ENCODE data around the gene CDH22. TPM values are rescaled to one million over a fixed set of nuclear protein-coding genes. Genes with fewer than 3 reads are reported as not detected.

CDH22 gene
- total and polyA plus RNA-seq, 10 donors: not detected

- peak overlapping the region; percentile 30 to 73 (median 50) for H3K4me3 ChIP-seq
- TF ChIP-seq CTCF (IDR thresholded peaks at IDR 0.05 in 8 of 11, conservative IDR thresholded peaks at IDR 0.05 in 3 of 11) (no peak), POLR2A (IDR thresholded peaks at IDR 0.05) (no peak), POLR2AphosphoS5 (IDR thresholded peaks at IDR 0.05) (no peak)
- intact Hi-C loops (cut with DNase I; ENCODE audit: low total_unique reads): loop anchor here (5.0 kb wide), 1 partner anchor 176 kb away; no protein-coding TSS in a partner anchor
- no peak overlapping the region for H3K27ac ChIP-seq
- WGBS, 5 donors: 0 to 1% (median 0%) methylated on average over 4 to 35 of the region's 35 CpGs; no CpG with 5 or more reads in 1 of the 5 donors
- DNase-seq: no peak
- H3K4me1 ChIP-seq: peaks cover 9 to 36% (median 30%) of the 10 kb centered on the region in 6 donors
- H3K9me3 ChIP-seq: no peaks in the 10 kb centered on the region
- peaks cover 7 to 100% (median 63%) of the 10 kb centered on the region in 7 donors for H3K27me3 ChIP-seq (replicated peaks in 1 of 7)
- H3K36me3 ChIP-seq: no peaks in the 10 kb centered on the region
Measured at GRCh38 chr20:46307999-46308257, 370 bp downstream of the CDH22 start.

GRCh38 chr20:46307139-46307998, 929 bp downstream of the CDH22 start:
- intact Hi-C loops (cut with DNase I; ENCODE audit: low total_unique reads): loop anchor here (5.0 kb wide), 1 partner anchor 175 kb away; no protein-coding TSS in a partner anchor
- H3K27me3 ChIP-seq (replicated peaks in 1 of 7): peaks cover 3 to 100% (median 57%) of the 10 kb centered on the region in 7 donors
- 1 to 17% (median 1%) methylated on average over 2 to 90 of the region's 90 CpGs for WGBS, 5 donors
- TF ChIP-seq POLR2AphosphoS5 (IDR thresholded peaks at IDR 0.05) (peak in 2 of 3 donors; percentile 21 to 33), POLR2A (IDR thresholded peaks at IDR 0.05) (no peak), CTCF (IDR thresholded peaks at IDR 0.05 in 8 of 11, conservative IDR thresholded peaks at IDR 0.05 in 3 of 11) (peak; percentile 60 to 90 (median 84))
- H3K4me3 ChIP-seq: peak overlapping the region; percentile 30 to 73 (median 50)
- peaks cover 9 to 30% (median 25%) of the 10 kb centered on the region in 6 donors for H3K4me1 ChIP-seq
- DNase-seq: peak; percentile 93
- H3K9me3 ChIP-seq: no peaks in the 10 kb centered on the region
- H3K27ac ChIP-seq: no peak overlapping the region
- no peaks in the 10 kb centered on the region for H3K36me3 ChIP-seq

- H3K27ac ChIP-seq: no peak overlapping the region
- peaks cover 3 to 97% (median 53%) of the 10 kb centered on the region in 7 donors for H3K27me3 ChIP-seq (replicated peaks in 1 of 7)
- H3K9me3 ChIP-seq: no peaks in the 10 kb centered on the region
- TF ChIP-seq POLR2A (IDR thresholded peaks at IDR 0.05) (no peak), CTCF (IDR thresholded peaks at IDR 0.05 in 8 of 11, conservative IDR thresholded peaks at IDR 0.05 in 3 of 11) (no peak), POLR2AphosphoS5 (IDR thresholded peaks at IDR 0.05) (no peak)
- peaks cover 9 to 24% (median 21%) of the 10 kb centered on the region in 6 donors for H3K4me1 ChIP-seq
- 27 to 33% (median 29%) methylated on average over 10 of the region's 10 CpGs for WGBS, 5 donors
- intact Hi-C loops (cut with DNase I; ENCODE audit: low total_unique reads): loop anchor here (5.0 kb wide), 1 partner anchor 174 kb away; no protein-coding TSS in a partner anchor
- peak overlapping the region in 2 of 8 donors; percentile 50 to 73 for H3K4me3 ChIP-seq
- H3K36me3 ChIP-seq: no peaks in the 10 kb centered on the region
- DNase-seq: no peak
Measured at GRCh38 chr20:46306743-46307138, 1.6 kb downstream of the CDH22 start.

GRCh38 chr20:46305973-46306360, 2.3 kb downstream of the CDH22 start:
- H3K27me3 ChIP-seq (replicated peaks in 1 of 7): peaks cover 3 to 91% (median 53%) of the 10 kb centered on the region in 7 donors
- no peaks in the 10 kb centered on the region for H3K9me3 ChIP-seq
- peaks cover 9 to 24% (median 21%) of the 10 kb centered on the region in 6 donors for H3K4me1 ChIP-seq
- intact Hi-C loops (cut with DNase I; ENCODE audit: low total_unique reads): loop anchor here (5.0 kb wide), 1 partner anchor 174 kb away; no protein-coding TSS in a partner anchor
- H3K4me3 ChIP-seq: no peak overlapping the region
- no peaks in the 10 kb centered on the region for H3K36me3 ChIP-seq
- TF ChIP-seq CTCF (IDR thresholded peaks at IDR 0.05 in 8 of 11, conservative IDR thresholded peaks at IDR 0.05 in 3 of 11): no peak
- TF ChIP-seq POLR2A (IDR thresholded peaks at IDR 0.05): no peak
- TF ChIP-seq POLR2AphosphoS5 (IDR thresholded peaks at IDR 0.05): no peak
- no peak for DNase-seq
- WGBS, 5 donors: 74 to 85% (median 77%) methylated on average over 7 to 9 of the region's 9 CpGs
- H3K27ac ChIP-seq: no peak overlapping the region

All from spleen (tissue), 11 donors.